Measurements from ENCODE around the gene SLC25A36.

SLC25A36 gene, protein sequence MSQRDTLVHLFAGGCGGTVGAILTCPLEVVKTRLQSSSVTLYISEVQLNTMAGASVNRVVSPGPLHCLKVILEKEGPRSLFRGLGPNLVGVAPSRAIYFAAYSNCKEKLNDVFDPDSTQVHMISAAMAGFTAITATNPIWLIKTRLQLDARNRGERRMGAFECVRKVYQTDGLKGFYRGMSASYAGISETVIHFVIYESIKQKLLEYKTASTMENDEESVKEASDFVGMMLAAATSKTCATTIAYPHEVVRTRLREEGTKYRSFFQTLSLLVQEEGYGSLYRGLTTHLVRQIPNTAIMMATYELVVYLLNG

DNA sequence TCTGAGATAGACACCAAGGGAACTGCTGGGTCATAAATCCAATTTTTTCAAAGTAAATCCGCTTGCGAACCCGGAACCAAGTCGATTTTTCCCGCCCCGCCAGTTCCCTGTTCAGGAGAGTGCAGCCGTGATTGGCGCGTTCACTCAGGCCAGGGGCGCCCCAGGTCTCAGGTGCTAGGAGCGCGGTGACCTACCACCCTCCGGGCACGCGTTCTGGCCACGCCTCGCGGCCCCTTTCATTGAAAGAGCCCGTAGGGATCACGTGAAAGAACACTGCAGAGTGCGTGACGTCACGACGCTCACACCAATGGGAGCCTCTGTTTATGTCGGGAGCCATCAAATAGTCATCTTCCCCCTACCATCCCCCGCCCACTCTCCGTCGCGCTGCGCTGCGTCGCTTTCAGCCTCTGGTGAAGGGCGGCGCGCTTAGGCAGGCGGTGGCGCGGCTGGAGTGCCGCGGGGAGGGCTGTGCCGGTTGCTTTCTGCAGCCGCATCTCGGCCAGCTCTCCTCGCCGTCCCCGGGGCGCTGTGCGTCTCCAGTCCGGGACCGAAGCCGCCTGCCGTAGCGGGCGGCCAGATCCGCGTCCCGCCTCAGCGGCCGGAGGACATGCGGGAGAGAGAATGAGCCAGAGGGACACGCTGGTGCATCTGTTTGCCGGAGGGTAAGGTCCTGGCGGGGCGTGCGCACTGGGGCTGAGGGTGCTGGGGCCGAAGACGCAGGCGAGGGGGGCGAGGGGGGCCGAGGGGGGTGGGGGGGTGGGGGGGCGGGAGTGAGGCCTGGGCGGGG is at the start of gene SLC25A36:
TSS of gene SLC25A36 (plus strand) at position 403 of the 787 bp plus-strand sequence. CDS start at position 622, 219 bp downstream.
- H3K27me3 Mint-ChIP-seq, result no peaks in the 10 kb centered on the region
- peaks cover 7 to 8% of the 10 kb centered on the region in 2 donors for H3K36me3 Mint-ChIP-seq
- peak within 1 kb of the TSS; percentile 99 for H3K27ac Mint-ChIP-seq
- H3K4me1 Mint-ChIP-seq, result peaks cover 11 to 40% of the 10 kb centered on the region in 2 donors
- H3K4me3 Mint-ChIP-seq, result peak within 1 kb of the TSS; percentile 96 to 100
- H3K9me3 Mint-ChIP-seq, result peaks cover 2 to 7% of the 10 kb centered on the region in 2 donors
- peak; percentile 93 for DNase-seq
- ATAC-seq (replicated peaks), result peak; percentile 93 to 96

DNA sequence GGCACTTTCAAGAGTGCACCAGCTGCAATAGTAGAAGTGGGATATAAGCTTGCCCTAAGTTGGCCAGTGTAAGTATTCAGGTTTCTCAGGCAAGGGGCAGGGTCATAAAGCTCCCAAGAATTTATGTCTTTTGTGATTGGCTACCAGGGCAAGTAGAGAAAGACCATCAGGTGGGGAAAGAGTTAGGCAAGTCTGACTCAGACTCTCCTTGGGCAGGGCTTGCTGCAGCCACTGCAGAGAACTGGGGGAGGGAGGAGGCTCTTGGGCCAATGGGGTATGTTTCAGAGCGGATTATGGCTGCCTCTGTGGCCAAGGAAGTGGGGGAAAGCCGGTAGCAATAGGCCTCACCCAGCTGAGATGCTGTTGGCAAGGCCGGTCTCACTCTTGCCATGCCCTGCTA is 44.6 kb upstream of the SLC25A36 start:
- peaks cover 39 to 44% of the 10 kb centered on the region in 2 donors for H3K27me3 Mint-ChIP-seq
- no peak for DNase-seq
- H3K36me3 Mint-ChIP-seq, result no peaks in the 10 kb centered on the region

DNA sequence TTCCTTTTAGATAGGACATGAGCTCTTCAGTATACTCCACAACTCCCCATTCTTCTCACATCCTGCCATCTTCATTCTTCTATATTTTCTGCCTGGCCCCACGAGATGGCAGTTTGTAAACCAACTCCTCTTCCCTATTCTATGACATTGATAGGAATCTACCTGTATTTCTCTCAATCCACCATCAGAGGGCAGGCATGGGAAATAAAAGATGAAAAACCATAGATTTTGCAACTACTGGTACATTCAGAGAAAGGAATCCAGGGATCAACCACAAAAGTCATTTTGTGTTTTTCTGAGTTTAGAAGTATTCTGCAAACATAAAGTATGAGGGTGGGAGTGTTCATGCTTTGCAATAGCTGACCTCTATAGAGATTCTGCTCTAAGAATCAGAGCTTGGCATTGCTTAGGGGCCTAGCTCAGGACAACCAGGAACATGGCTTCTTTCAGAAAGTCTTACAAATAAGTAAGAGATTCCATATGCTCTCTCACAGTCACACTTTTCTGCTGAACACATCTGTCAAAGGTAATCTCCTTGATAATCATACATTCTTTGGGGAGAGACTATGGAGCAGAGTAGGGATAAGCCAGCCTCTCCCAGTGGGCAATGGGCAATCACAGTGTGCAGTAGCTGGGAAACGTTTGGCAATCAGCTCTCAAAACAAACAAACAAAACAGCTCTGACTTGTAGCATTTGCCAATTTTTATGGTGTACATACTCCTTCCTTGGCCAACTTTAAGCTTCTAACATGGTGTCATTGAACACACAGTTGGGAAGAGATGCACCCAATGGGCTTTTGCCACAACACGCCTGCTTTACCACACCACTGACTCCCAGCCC is 43.1 kb upstream of the SLC25A36 start:
- ATAC-seq (replicated peaks) (peak; percentile 50 to 69), DNase-seq (peak; percentile 2)
- Mint-ChIP-seq H3K9me3 (no peaks in the 10 kb centered on the region), H3K4me3 (no peak overlapping the region), H3K27ac (no peak overlapping the region), H3K36me3 (no peaks in the 10 kb centered on the region), H3K4me1 (peaks cover 1 to 5% of the 10 kb centered on the region in 2 donors), H3K27me3 (peaks cover 32% of the 10 kb centered on the region in 2 donors)

More for the DNA sequence above, 44.6 kb upstream of the SLC25A36 start:
- no peak overlapping the region for H3K4me3 Mint-ChIP-seq
- no peaks in the 10 kb centered on the region for H3K9me3 Mint-ChIP-seq
- H3K27ac Mint-ChIP-seq, result no peak overlapping the region
- peaks cover 1 to 5% of the 10 kb centered on the region in 2 donors for H3K4me1 Mint-ChIP-seq
- ATAC-seq (replicated peaks), result no peak

DNA sequence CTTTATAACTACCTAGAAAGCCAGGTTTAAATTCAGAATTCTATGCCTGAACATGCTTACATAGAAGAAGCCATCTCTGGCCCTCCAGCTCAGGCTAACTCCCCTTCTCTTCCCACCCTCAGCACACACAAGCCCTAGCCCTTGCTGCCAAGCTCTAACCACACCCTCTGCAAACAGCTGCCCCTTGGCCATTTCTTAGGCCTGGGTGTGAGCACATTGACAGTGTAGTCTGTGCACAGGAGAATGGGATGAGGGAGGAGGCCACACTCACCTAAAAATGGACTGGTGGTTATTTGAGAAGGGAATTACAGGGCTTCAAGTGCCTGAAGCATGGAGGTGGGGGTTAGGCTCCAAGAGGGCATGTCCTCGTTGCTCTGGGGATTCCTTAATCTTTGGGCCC is 42.3 kb upstream of the SLC25A36 start:
- Mint-ChIP-seq H3K4me3 (no peak overlapping the region), H3K27me3 (peaks cover 27 to 28% of the 10 kb centered on the region in 2 donors), H3K27ac (no peak overlapping the region), H3K9me3 (no peaks in the 10 kb centered on the region), H3K4me1 (peaks cover 1 to 5% of the 10 kb centered on the region in 2 donors), H3K36me3 (no peaks in the 10 kb centered on the region)
- no peak for ATAC-seq (replicated peaks)
- no peak for DNase-seq

DNA sequence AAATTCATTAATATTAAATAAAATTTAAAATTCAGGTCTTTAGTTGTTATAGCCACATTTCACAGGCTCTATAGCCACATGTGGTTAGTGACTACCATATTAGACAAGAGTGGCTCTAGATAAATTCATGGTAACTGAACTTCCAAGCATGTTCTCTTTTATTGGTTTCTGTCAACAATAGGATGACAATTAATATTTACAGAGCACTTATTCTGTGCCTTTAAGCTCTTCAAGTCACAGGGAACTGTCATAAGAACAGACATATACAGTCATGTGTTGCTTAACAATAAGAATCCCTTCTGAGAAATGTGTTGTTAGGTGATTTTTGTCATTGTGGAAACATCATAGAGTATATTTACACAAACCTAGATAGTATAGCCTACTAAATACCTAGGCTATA is 38.8 kb upstream of the SLC25A36 start:
- H3K27me3 Mint-ChIP-seq, result peaks cover 10 to 18% of the 10 kb centered on the region in 2 donors
- H3K36me3 Mint-ChIP-seq, result no peaks in the 10 kb centered on the region
- no peak overlapping the region for H3K4me3 Mint-ChIP-seq
- no peaks in the 10 kb centered on the region for H3K9me3 Mint-ChIP-seq
- no peak overlapping the region for H3K27ac Mint-ChIP-seq
- no peak for ATAC-seq (replicated peaks)
- no peak for DNase-seq
- H3K4me1 Mint-ChIP-seq, result peaks cover 1 to 5% of the 10 kb centered on the region in 2 donors

DNA sequence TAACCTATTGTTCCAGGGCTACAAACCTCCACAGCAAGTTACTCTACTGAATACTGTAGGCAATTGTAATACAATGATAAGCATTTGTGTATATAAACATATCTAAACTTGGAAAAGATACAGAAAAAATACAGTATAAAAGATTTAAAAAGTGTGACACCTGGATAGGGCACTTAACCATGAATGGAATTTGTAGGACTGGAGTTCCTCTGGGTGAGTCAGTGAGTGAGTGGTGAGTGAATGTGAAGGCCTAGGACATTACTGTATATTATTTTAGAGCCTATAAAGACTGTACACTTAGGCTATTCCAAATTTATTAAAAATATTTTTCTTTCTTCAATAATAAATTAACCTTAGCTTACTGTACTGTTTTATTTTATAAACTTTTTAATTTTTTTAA is 38.4 kb upstream of the SLC25A36 start:
- no peak overlapping the region for H3K4me3 Mint-ChIP-seq
- peaks cover 11 to 21% of the 10 kb centered on the region in 2 donors for H3K27me3 Mint-ChIP-seq
- no peaks in the 10 kb centered on the region for H3K36me3 Mint-ChIP-seq
- H3K4me1 Mint-ChIP-seq, result peaks cover 1 to 3% of the 10 kb centered on the region in 2 donors
- no peak for ATAC-seq (replicated peaks)
- no peaks in the 10 kb centered on the region for H3K9me3 Mint-ChIP-seq
- no peak overlapping the region for H3K27ac Mint-ChIP-seq
- DNase-seq, result no peak

DNA sequence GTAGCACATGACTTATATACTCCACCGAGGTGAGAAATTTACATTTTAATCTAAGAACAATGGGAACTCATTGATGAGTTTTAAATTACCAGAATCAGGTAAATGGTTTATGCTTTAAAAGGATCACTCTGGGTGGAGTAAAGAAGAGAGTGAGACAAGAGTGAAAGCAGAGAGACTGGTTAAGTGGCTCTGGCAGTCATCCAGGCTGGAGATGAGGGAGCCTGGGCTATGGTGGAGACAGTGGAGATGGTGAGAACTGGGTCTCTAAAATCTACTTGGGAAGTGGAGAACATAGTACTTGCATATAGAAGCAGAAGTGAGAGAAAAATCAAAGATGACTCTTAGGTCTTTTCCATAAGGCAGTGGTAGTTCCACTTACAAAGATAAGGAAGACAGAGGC is 37.1 kb upstream of the SLC25A36 start:
- peaks cover 8 to 21% of the 10 kb centered on the region in 2 donors for H3K27me3 Mint-ChIP-seq
- no peak overlapping the region for H3K4me3 Mint-ChIP-seq
- no peak for ATAC-seq (replicated peaks)
- no peaks in the 10 kb centered on the region for H3K36me3 Mint-ChIP-seq
- no peak overlapping the region for H3K27ac Mint-ChIP-seq
- DNase-seq, result no peak
- H3K9me3 Mint-ChIP-seq, result no peaks in the 10 kb centered on the region
- H3K4me1 Mint-ChIP-seq, result no peaks in the 10 kb centered on the region

DNA sequence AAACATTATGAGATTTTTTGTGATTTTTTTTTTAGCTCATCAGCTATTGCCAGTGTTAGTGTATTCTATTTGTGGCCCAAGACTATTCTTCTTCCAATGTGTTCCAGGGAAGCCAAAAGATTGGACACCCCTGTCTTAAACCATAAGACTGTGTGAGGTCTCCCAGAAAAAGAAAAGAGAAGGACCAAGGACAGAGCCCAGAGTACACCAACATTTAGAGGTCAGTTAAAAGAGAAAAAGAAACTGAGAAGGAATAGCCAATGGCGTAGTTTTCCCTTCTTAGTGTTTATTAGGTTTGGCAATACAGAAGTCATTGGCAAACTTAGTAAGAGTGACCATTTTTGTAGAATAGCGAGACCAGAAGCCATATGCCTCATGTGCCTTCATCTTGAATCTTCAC is 36.1 kb upstream of the SLC25A36 start:
- Mint-ChIP-seq H3K27ac (no peak overlapping the region), H3K4me3 (no peak overlapping the region), H3K36me3 (no peaks in the 10 kb centered on the region), H3K27me3 (peaks cover 8 to 27% of the 10 kb centered on the region in 2 donors), H3K4me1 (no peaks in the 10 kb centered on the region), H3K9me3 (no peaks in the 10 kb centered on the region)
- ATAC-seq (replicated peaks) (no peak), DNase-seq (no peak)

DNA sequence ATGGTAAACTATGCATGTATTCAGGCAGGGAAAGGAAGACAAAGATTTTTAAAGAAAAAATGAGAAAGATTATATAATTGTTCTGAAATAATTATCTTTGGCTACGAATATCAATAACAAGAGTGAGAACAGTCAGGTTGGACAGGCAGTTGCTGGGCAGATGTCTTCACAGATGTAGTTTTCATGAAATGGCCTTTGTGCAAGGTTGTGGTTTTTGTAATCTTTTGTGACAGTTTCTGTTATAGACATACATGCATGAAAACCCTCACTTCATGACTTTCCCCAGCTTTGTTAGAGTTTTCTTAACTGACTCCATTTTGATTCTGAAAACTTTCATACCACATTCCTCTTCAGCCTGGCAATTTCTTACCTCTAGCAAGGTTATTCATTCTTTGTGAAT is 34.9 kb upstream of the SLC25A36 start:
- no peak for DNase-seq
- Mint-ChIP-seq H3K4me1 (peaks cover 0 to 5% of the 10 kb centered on the region in 2 donors), H3K27ac (no peak overlapping the region), H3K27me3 (peaks cover 8 to 26% of the 10 kb centered on the region in 2 donors), H3K4me3 (no peak overlapping the region), H3K36me3 (no peaks in the 10 kb centered on the region), H3K9me3 (no peaks in the 10 kb centered on the region)
- ATAC-seq (replicated peaks), result no peak

DNA sequence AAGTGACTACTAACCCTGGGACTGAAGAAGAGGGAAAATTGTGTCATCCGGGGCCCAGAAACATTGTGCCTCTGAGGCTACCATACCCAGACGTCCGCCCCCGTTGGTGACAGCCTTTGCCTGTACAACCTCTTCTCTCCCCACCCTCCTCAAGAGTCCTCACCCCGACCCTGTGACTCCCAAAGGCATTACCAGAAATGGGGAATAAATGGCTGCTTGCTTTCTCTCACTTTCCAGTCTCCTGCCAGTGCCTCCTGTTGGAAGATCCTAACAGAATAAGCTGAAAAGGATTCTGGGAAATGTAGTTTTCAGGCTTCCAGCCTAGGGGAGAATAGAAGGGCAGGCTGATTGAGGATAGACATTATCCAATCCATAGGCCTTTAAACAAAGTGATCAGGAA is 30.8 kb upstream of the SLC25A36 start:
- peaks cover 0 to 5% of the 10 kb centered on the region in 2 donors for H3K4me1 Mint-ChIP-seq
- H3K9me3 Mint-ChIP-seq, result no peaks in the 10 kb centered on the region
- peak overlapping the region; percentile 61 to 68 for H3K4me3 Mint-ChIP-seq
- H3K27ac Mint-ChIP-seq, result no peak overlapping the region
- DNase-seq, result no peak
- H3K36me3 Mint-ChIP-seq, result no peaks in the 10 kb centered on the region
- H3K27me3 Mint-ChIP-seq, result peaks cover 20 to 46% of the 10 kb centered on the region in 2 donors
- ATAC-seq (replicated peaks), result no peak

DNA sequence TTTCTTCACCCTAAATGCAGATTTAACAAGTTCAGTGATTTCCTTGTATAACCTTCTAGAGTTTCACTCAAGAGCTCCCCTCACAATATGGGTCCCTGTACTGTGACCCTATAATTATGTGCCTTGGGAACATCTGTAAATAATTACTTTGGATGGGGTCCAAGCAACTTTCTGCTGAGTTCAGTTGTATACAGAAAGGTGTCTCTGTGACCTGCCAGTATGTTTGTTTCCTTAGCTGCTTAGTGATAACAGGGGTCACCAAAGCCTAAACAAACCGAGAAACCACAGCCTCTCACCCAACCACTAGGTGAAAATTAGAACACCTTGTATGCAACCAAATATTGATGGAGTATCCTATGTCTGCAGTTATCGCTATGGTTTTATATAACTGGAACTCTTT is 29.8 kb upstream of the SLC25A36 start:
- no peaks in the 10 kb centered on the region for H3K36me3 Mint-ChIP-seq
- H3K27ac Mint-ChIP-seq, result no peak overlapping the region
- no peak for DNase-seq
- H3K4me1 Mint-ChIP-seq, result peaks cover 0 to 5% of the 10 kb centered on the region in 2 donors
- H3K4me3 Mint-ChIP-seq, result no peak overlapping the region
- no peak for ATAC-seq (replicated peaks)
- H3K27me3 Mint-ChIP-seq, result peaks cover 24 to 46% of the 10 kb centered on the region in 2 donors
- no peaks in the 10 kb centered on the region for H3K9me3 Mint-ChIP-seq

DNA sequence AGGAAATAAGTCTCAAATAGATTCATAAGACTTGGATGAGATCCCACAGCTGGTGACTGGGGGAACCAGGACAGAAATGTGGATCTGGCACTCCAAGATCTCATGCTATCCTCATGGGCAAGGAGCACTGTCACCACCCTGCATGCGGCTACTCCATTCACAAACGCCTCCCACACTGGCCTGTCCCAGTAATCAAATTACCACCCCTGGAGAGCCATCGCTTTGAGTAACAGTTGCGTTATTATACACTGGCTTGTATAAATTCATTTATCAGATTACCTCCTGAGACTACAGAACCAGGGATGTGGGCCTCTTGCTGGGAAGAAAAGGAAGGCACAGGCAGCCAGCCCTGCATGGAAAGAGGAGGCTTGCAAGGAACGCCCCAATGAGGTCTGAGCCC is 27.9 kb upstream of the SLC25A36 start:
- ATAC-seq (replicated peaks) (no peak), DNase-seq (no peak)
- H3K4me3 Mint-ChIP-seq, result no peak overlapping the region
- H3K4me1 Mint-ChIP-seq, result peaks cover 0 to 5% of the 10 kb centered on the region in 2 donors
- no peaks in the 10 kb centered on the region for H3K9me3 Mint-ChIP-seq
- no peak overlapping the region for H3K27ac Mint-ChIP-seq
- peaks cover 30 to 53% of the 10 kb centered on the region in 2 donors for H3K27me3 Mint-ChIP-seq
- H3K36me3 Mint-ChIP-seq, result no peaks in the 10 kb centered on the region

DNA sequence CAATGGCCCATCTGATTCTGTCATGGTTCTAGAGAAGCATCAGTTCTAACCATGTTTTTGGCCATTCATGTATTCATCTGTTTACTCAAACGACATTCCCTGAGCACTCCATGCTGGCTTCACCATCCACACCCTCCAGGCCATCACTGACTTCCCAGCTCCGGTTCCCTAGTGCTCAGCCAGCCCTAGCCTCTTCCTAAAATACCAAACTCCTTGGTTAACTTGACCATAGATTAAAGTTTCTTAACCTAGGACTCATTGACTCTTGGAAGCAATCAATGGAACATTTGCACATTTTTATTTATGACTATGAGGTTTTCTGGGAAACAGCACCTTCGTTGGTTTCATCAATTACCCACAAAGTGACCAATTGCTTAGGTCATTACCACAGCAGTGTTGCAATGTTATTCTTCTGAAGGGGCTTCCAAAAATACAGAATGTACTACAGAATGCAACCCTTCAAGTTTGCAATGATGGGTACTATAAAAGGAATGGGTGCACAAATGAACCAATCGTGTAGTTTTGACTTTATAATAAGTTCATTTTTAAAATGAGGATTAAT is 27.2 kb upstream of the SLC25A36 start:
- Mint-ChIP-seq H3K4me1 (peaks cover 0 to 5% of the 10 kb centered on the region in 2 donors), H3K36me3 (no peaks in the 10 kb centered on the region), H3K4me3 (no peak overlapping the region), H3K27me3 (peaks cover 34 to 57% of the 10 kb centered on the region in 2 donors), H3K27ac (no peak overlapping the region), H3K9me3 (no peaks in the 10 kb centered on the region)
- ATAC-seq (replicated peaks), result no peak
- no peak for DNase-seq

DNA sequence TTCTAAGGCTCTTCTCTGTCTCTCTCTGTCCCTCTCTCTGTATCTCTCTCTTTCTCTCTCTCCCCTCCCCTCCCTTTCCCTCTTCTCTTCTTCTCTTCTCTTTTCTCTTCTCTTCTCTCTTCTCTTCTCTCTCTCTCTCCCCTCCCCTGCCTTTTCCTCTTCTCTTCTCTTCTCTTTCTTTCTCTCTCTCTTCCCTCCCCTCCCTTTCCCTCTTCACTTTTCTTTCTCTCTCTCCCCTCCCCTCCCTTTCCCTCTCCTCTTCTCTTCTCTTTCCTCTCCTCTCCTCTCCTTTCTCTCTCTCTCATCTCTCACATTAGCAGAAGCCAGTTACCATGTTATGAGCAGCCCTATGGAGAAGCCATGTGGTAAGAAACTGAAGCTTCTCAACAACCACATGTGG is 25.0 kb upstream of the SLC25A36 start:
- DNase-seq (no peak), ATAC-seq (replicated peaks) (no peak)
- Mint-ChIP-seq H3K36me3 (no peaks in the 10 kb centered on the region), H3K4me1 (no peaks in the 10 kb centered on the region), H3K27ac (no peak overlapping the region), H3K9me3 (no peaks in the 10 kb centered on the region), H3K4me3 (no peak overlapping the region), H3K27me3 (peaks cover 39 to 52% of the 10 kb centered on the region in 2 donors)
